ENCODE data around the gene HTATIP2. TPM values are rescaled to one million over a fixed set of nuclear protein-coding genes. Genes with fewer than 3 reads are reported as not detected.
A peak's percentile ranks its signal among the peaks of the same experiment; 100 is the strongest.

HTATIP2 gene
- 10 to 100 TPM; 61.6 to 87.2 (median 75.8) TPM for total RNA-seq

GRCh38 chr11:20363500-20364340 is at the start of gene HTATIP2:
HTATIP2 (plus strand) TSS chr11:20363714; CDS start chr11:20364238, 524 bp downstream.
- Histone ChIP-seq H3K9me3 (no peaks in the 10 kb centered on the region), H3K27ac (peak within 1 kb of the TSS; percentile 75 to 97 (median 90)), H3K4me1 (peaks cover 12 to 35% of the 10 kb centered on the region in 2 donors), H3K4me3 (peak within 1 kb of the TSS; percentile 73 to 98 (median 84)), H3K36me3 (peaks cover 0 to 17% of the 10 kb centered on the region in 2 donors), H3K27me3 (no peaks in the 10 kb centered on the region)
- peak; percentile 63 to 64 for DNase-seq
- ATAC-seq: peak; percentile 86 to 90
- TF ChIP-seq POLR2A (IDR thresholded peaks at IDR 0.05) (peak; percentile 64 to 77), CTCF (IDR thresholded peaks at IDR 0.05 in 4 of 5, conservative IDR thresholded peaks at IDR 0.05 in 1 of 5) (no peak)
- in situ Hi-C loops (cut with MboI; ENCODE audit: low sequenced_read_pairs in 4 of 4): loop anchor here in 1 of 4 donors (25.0 kb wide), 1 partner anchor 426 kb away; no protein-coding TSS in a partner anchor
- intact Hi-C loops (cut with DNase I; ENCODE audit: low total_unique reads): loop anchor here (1.0 kb wide), 1 partner anchor 24 kb away; the partner anchor contains the start of gene PRMT3

- in situ Hi-C loops (cut with MboI; ENCODE audit: low sequenced_read_pairs in 4 of 4): no loop called here
- ATAC-seq (no peak), DNase-seq (no peak)
- Histone ChIP-seq H3K9me3 (no peaks in the 10 kb centered on the region), H3K4me3 (no peak overlapping the region), H3K4me1 (no peaks in the 10 kb centered on the region), H3K27ac (no peak overlapping the region), H3K27me3 (no peaks in the 10 kb centered on the region), H3K36me3 (no peaks in the 10 kb centered on the region)
- TF ChIP-seq CTCF (IDR thresholded peaks at IDR 0.05 in 4 of 5, conservative IDR thresholded peaks at IDR 0.05 in 1 of 5): no peak
- no peak for TF ChIP-seq POLR2A (IDR thresholded peaks at IDR 0.05)
- intact Hi-C loops (cut with DNase I; ENCODE audit: low total_unique reads): no loop called here
These were observed 47.7 kb upstream of the HTATIP2 start for GRCh38 chr11:20315800-20316199.

- Histone ChIP-seq H3K9me3 (no peaks in the 10 kb centered on the region), H3K27ac (no peak overlapping the region), H3K4me1 (no peaks in the 10 kb centered on the region), H3K4me3 (no peak overlapping the region), H3K27me3 (no peaks in the 10 kb centered on the region), H3K36me3 (no peaks in the 10 kb centered on the region)
- ATAC-seq (no peak), DNase-seq (no peak)
- TF ChIP-seq CTCF (IDR thresholded peaks at IDR 0.05 in 4 of 5, conservative IDR thresholded peaks at IDR 0.05 in 1 of 5): no peak
- no peak for TF ChIP-seq POLR2A (IDR thresholded peaks at IDR 0.05)
- intact Hi-C loops (cut with DNase I; ENCODE audit: low total_unique reads) (no loop called here), in situ Hi-C loops (cut with MboI; ENCODE audit: low sequenced_read_pairs in 4 of 4) (no loop called here)
These were observed 42.3 kb upstream of the HTATIP2 start for GRCh38 chr11:20321177-20321576.

GRCh38 chr11:20327377-20327935 is 36.1 kb upstream of the HTATIP2 start:
- DNase-seq: no peak
- no peak for ATAC-seq
- TF ChIP-seq POLR2A (IDR thresholded peaks at IDR 0.05) (no peak), CTCF (IDR thresholded peaks at IDR 0.05 in 4 of 5, conservative IDR thresholded peaks at IDR 0.05 in 1 of 5) (no peak)
- intact Hi-C loops (cut with DNase I; ENCODE audit: low total_unique reads) (no loop called here), in situ Hi-C loops (cut with MboI; ENCODE audit: low sequenced_read_pairs in 4 of 4) (loop anchor here in 2 of 4 donors (25.0 kb wide), 2 partner anchors 365 to 390 kb away; no protein-coding TSS in a partner anchor)
- Histone ChIP-seq H3K4me1 (no peaks in the 10 kb centered on the region), H3K36me3 (no peaks in the 10 kb centered on the region), H3K27me3 (no peaks in the 10 kb centered on the region), H3K9me3 (no peaks in the 10 kb centered on the region), H3K4me3 (no peak overlapping the region), H3K27ac (no peak overlapping the region)

Measured in gastrocnemius medialis (tissue), 4 donors.